ENCODE measurements around the gene SLC25A40.
"Not testable (repeated sequence)": the region's sequence is repeated elsewhere in the genome, so short reads cannot be mapped to it uniquely, and the experiment has no call there.

Gene SLC25A40

GRCh38 chr7:87877366-87878040, 1.3 kb upstream of the SLC25A40 start:
- peak overlapping the region; percentile 93 for H3K4me3 ChIP-seq (ENCODE audit: low read length)
- no peak for TF ChIP-seq ZNF274 (IDR thresholded peaks at IDR 0.05; ENCODE audit: low read depth, low read length)

DNA sequence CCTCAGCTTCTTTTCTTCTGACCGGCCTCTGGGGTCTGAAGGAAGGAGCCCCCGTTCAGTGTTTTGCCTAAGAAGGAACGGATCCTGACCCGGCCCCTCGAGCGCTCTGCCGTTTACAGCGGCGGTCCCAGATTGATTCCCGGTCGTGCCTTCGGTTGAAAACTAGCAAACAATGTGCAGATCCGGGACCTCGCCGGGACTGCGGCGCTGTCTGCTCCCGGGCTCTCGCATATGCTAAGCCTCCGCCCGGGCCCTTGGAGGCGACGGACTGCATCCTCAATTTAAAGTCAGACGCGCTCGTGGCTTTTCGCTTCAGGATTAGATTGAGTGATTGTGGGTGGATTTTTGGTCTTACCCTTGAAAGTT, 692 bp upstream of the SLC25A40 start:
- no peak for TF ChIP-seq ZNF274 (IDR thresholded peaks at IDR 0.05; ENCODE audit: low read depth, low read length)
- peak overlapping the region; percentile 93 for H3K4me3 ChIP-seq (ENCODE audit: low read length)

GRCh38 chr7:87875151-87876039, 765 bp downstream of the SLC25A40 start:
- TF ChIP-seq ZNF274 (IDR thresholded peaks at IDR 0.05; ENCODE audit: low read depth, low read length) = no peak
- H3K4me3 ChIP-seq (ENCODE audit: low read length) = peak overlapping the region; percentile 97

DNA sequence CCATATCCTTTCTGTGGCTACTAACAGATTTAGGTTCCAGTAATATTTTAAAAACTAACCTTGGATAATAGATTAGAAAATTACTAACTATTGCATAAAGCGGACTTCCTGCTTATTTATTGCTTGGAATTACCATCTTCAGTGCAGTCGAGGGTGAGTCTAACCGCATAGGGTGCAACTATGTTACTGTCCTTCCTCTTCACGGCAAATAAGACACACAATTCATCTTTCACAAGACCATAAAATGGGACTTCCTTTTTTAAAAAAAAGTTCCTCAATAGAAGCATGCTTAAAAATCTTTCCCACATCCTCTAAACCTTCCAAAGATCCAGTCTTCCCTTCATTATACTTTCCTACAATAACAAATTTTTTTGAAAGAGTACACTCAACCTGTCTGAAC, 2.1 kb downstream of the SLC25A40 start:
- TF ChIP-seq ZNF274 (IDR thresholded peaks at IDR 0.05; ENCODE audit: low read depth, low read length) = no peak
- peak overlapping the region; percentile 97; the same call in 1 of the 2 replicates for H3K4me3 ChIP-seq (ENCODE audit: low read length)

DNA sequence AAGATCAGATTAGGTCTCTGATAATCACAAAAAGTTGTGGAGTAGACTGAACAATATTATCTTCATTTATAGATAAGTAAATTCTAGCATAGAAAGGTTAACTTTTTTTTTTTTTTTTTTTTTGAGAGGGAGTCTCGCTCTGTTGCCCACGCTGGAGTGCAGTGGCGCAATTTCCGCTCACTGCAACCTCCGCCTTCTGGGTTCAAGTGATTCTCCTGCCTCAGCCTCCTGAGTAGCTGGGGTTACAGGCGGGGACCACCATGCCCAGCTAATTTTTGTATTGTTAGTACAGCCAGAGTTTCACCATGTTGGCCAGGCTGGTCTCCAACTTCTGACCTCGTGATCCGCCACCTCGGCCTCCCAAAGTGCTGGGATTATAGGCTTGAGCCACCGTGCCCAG, 2.8 kb downstream of the SLC25A40 start:
- H3K4me3 ChIP-seq (ENCODE audit: low read length) = peak overlapping the region; percentile 5; the same call in 1 of the 2 replicates

DNA sequence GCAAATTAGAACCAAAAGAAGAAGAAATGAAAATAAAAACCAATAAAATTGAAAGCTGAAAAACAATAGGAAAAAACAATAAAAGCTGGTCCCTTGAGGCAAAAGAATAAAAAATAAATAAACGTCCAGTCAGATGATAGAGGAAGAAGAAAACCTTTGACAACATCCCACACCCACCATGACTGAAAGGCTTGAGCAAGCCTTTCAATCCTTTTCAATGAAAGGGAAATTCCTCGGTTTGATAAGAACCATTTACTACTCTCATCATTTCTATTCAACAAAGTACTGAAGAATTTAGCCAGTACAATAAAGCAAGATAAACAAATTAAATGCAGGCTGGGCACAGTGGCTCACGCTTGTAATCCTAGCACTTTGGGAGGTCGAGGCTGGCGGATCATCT, 3.8 kb downstream of the SLC25A40 start:
- no peak for TF ChIP-seq ZNF274 (IDR thresholded peaks at IDR 0.05; ENCODE audit: low read depth, low read length)
- H3K4me3 ChIP-seq (ENCODE audit: low read length) = no peak overlapping the region

DNA sequence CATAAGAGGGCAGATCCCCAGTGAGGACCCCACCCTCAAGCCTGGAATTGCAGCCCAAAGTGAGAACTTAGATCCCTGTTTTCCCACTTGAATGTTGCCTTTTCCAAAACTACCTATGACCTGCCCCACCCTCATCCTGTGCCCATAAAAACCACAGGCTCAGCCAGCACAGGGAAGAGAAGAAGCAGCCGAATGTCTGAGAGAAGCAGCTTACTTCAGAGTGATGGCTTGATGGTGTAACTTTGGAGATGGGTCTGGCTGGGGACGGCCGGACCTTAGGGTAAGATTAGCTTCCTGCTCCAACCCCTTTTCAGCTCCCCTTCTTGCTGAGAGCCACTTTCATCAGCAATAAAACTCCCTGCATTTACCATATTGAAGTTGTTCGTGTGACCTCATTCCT, 5.7 kb downstream of the SLC25A40 start:
- H3K4me3 ChIP-seq (ENCODE audit: low read length) = no peak overlapping the region
- no peak for TF ChIP-seq ZNF274 (IDR thresholded peaks at IDR 0.05; ENCODE audit: low read depth, low read length)

DNA sequence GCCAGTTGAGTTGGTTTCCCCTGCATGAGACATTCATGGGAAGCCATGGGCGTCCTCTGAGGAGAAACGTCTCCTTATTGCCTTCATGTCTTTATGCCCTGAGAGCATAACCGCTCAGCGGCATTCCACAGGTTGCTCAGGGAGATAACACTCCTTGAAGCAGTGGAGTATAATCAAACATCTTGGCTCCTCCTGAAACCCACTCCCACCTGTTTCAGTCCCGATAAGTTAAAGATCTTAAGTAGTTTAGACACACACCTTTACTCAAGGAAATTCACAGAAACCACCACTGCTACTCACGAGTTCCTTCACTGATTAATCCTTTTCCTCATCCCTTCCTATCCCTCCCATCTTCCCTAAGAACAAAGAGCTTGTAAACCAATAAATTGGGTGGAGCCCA, 9.6 kb downstream of the SLC25A40 start:
- H3K4me3 ChIP-seq (ENCODE audit: low read length) = not testable (repeated sequence)

- no peak overlapping the region for H3K4me3 ChIP-seq (ENCODE audit: low read length)
- no peak for TF ChIP-seq ZNF274 (IDR thresholded peaks at IDR 0.05; ENCODE audit: low read depth, low read length)
Observed at GRCh38 chr7:87866089-87866488, 10.1 kb downstream of the SLC25A40 start.

DNA sequence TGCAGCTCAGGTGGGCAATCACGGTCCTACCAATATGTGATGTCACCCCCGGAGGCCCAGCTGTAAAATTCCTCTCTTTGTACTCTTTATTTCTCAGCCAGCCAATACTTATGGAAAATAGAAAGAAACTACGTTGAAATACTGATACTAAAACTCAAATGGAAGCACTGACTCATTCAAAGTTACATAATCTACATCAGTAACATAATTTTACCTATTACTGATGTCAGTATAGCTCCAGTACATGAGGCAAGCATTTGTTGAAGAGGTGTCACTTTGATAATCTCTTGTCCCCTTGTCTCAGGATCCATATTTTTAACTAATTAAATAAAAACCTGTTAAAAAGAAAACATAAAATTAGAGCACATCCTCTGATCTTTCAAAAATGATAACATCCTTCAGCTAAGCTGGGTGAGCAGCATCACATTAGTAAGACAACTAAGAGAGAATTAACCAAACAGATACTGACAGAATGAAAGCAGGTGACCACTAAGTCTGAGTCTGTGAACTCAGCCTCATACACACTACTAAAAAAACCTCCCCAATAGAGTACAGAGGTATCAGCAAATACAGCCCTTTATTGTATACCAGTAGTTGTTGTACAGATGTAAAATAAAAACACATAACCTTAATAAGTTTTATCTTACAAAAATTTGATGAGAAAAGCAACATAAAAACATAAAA, 17.6 kb downstream of the SLC25A40 start:
- TF ChIP-seq ZNF274 (IDR thresholded peaks at IDR 0.05; ENCODE audit: low read depth, low read length) = no peak

DNA sequence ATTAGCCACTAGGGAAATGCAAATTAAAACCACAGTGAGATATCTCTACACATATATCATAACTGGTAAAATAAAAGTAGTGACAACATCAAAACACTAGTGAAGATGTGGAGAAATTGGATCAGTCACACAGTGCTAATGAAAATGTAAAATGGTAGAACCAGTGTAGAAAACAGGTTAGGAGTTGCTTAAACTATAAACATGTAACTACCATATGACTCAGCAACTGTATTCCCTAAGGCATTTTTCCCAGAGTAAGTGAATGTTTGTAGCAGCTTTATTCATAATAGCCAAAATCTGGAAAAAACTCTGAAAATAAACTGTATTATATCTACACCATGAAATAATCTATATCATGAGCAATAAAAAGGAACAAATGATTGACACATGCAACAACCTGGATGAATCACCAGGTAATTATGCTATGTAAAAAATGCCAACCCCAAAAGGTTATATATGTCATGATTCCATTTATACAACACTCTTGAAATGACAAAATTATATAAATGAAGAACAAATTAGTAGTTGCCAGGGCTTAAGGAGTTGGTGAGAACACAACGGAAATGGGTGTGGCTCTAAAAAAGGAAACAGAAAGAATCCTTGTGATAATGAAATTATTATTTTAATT, 22.8 kb downstream of the SLC25A40 start:
- TF ChIP-seq ZNF274 (IDR thresholded peaks at IDR 0.05; ENCODE audit: low read depth, low read length) = no peak
- no peak overlapping the region for H3K4me3 ChIP-seq (ENCODE audit: low read length)

More for the DNA sequence above, 17.6 kb downstream of the SLC25A40 start:
- H3K4me3 ChIP-seq (ENCODE audit: low read length) = no peak overlapping the region

GRCh38 chr7:87852306-87852705, 23.9 kb downstream of the SLC25A40 start:
- no peak for TF ChIP-seq ZNF274 (IDR thresholded peaks at IDR 0.05; ENCODE audit: low read depth, low read length)
- no peak overlapping the region for H3K4me3 ChIP-seq (ENCODE audit: low read length)

GRCh38 chr7:87850836-87851593, 25.1 kb downstream of the SLC25A40 start:
- no peak for TF ChIP-seq ZNF274 (IDR thresholded peaks at IDR 0.05; ENCODE audit: low read depth, low read length)
- no peak overlapping the region for H3K4me3 ChIP-seq (ENCODE audit: low read length)

DNA sequence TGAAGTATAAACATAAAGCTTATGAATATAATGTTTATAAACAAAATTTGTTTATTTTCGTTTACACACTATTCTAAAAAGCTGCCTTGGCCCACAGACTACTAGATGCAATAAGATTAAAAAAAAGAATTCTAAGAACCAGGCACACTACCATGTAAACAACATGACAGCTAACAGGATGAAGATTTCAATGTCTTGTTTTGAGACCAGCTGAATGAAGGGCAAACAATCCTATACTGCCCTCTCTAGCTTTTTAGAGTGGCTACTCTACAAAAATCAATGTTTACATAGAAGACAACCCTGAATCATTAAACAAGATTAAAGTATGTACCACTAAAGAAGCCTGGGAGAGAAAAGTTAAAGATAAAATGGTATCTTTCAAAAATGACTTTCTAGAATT, 38.6 kb downstream of the SLC25A40 start:
- no peak overlapping the region for H3K4me3 ChIP-seq (ENCODE audit: low read length)
- TF ChIP-seq ZNF274 (IDR thresholded peaks at IDR 0.05; ENCODE audit: low read depth, low read length) = no peak

Measured in GM08714 (cell line).